Keratinocyte (primary cell): ENCODE measurements around the gene NPAS3.

Experiments used
- CTCF ChIP-seq, 3 experiments: IDR thresholded peaks in 1 of 3; conservative IDR thresholded peaks in 1 of 3; optimal IDR thresholded peaks in 1 of 3; 2 replicates in 2 of 3; 3 replicates in 1 of 3; pipeline versions ENCODE3 to v1.5.1; 2011; ENCODE audit warnings: low read length in 3 of 3, mild to moderate bottlenecking in 3 of 3, moderate library complexity in 2 of 3, control low read depth in 1 of 3, inconsistent platforms in 1 of 3; ENCODE audit not compliant: insufficient read depth in 2 of 3; ENCODE audit errors: extremely low read depth in 1 of 3
- EZH2 ChIP-seq: IDR thresholded peaks from one replicate; pipeline ENCODE4 v1.6.1; 2012; ENCODE audit warnings: inconsistent platforms, mild to moderate bottlenecking, low read length, moderate library complexity

- no peak for TF ChIP-seq CTCF (optimal IDR thresholded peaks at IDR 0.05 in 1 of 3, IDR thresholded peaks at IDR 0.05 in 1 of 3, conservative IDR thresholded peaks at IDR 0.05 in 1 of 3; ENCODE audit: extremely low read depth in 1 of 3, insufficient read depth in 2 of 3, low read length in 3 of 3)
- no peak for TF ChIP-seq EZH2
These were observed 165.3 kb downstream of the NPAS3 start for GRCh38 chr14:33103966-33104365.
